ENCODE data around the gene CPT1C. TPM values are rescaled to one million over a fixed set of nuclear protein-coding genes. Genes with fewer than 3 reads are reported as not detected.

CPT1C gene
- not detected for polyA plus RNA-seq (2012; ENCODE audit: low read depth, missing spikeins)

- no peak for DNase-seq (ENCODE audit: insufficient read length, low spot score)
- TF ChIP-seq TAF1 (IDR thresholded peaks at IDR 0.05; ENCODE audit: low read depth, low read length), result 0 out of 2 replicates have a peak, but pooled peaks have one; percentile 35
- TF ChIP-seq POU2F2 (IDR thresholded peaks at IDR 0.05; ENCODE audit: low read depth, low read length), result no peak; the same call in 1 of the 2 replicates
- FAIRE-seq, result no peak
These were observed at the start of gene CPT1C for GRCh38 chr19:49690656-49691242. Gene CPT1C (plus strand): TSS chr19:49691116. CDS start chr19:49692253, 1,137 bp downstream.

GRCh38 chr19:49641688-49642491 is 49.0 kb upstream of the CPT1C start, which contains the start of gene SCAF1:
Gene SCAF1 (plus strand): TSS chr19:49642209. CDS start chr19:49645027, 2,818 bp downstream.
- peak; percentile 100 for FAIRE-seq
- TF ChIP-seq TAF1 (IDR thresholded peaks at IDR 0.05; ENCODE audit: low read depth, low read length) (peak; percentile 52; the same call in 1 of the 2 replicates), POLR2AphosphoS5 (IDR thresholded peaks at IDR 0.05; ENCODE audit: low read depth, low read length) (peak; percentile 66; the same call in 1 of the 2 replicates), SPI1 (IDR thresholded peaks at IDR 0.05; ENCODE audit: low read depth, low read length) (no peak), PAX5 (IDR thresholded peaks at IDR 0.05; ENCODE audit: insufficient read depth, low read length, severe bottlenecking) (no peak), POU2F2 (IDR thresholded peaks at IDR 0.05; ENCODE audit: low read depth, low read length) (peak; percentile 49; the same call in 1 of the 2 replicates), POLR2A (IDR thresholded peaks at IDR 0.05; ENCODE audit: low read depth, low read length) (peak; percentile 60)
- DNase-seq (ENCODE audit: insufficient read length, low spot score), result peak; percentile 96

GRCh38 chr19:49642492-49643035 is 48.4 kb upstream of the CPT1C start:
- no peak for TF ChIP-seq PAX5 (IDR thresholded peaks at IDR 0.05; ENCODE audit: insufficient read depth, low read length, severe bottlenecking)
- TF ChIP-seq POLR2A (IDR thresholded peaks at IDR 0.05; ENCODE audit: low read depth, low read length), result no peak
- DNase-seq (ENCODE audit: insufficient read length, low spot score) (no peak), FAIRE-seq (no peak)

GRCh38 chr19:49643466-49643865 is 47.5 kb upstream of the CPT1C start:
- peak; percentile 58 for DNase-seq (ENCODE audit: insufficient read length, low spot score)
- peak; percentile 58 for FAIRE-seq
- no peak for TF ChIP-seq POLR2A (IDR thresholded peaks at IDR 0.05; ENCODE audit: low read depth, low read length)

GRCh38 chr19:49645592-49645991 is 45.3 kb upstream of the CPT1C start:
- TF ChIP-seq POU2F2 (IDR thresholded peaks at IDR 0.05; ENCODE audit: low read depth, low read length) (no peak), PAX5 (IDR thresholded peaks at IDR 0.05; ENCODE audit: insufficient read depth, low read length, severe bottlenecking) (no peak), SPI1 (IDR thresholded peaks at IDR 0.05; ENCODE audit: low read depth, low read length) (no peak), TAF1 (IDR thresholded peaks at IDR 0.05; ENCODE audit: low read depth, low read length) (no peak), POLR2A (IDR thresholded peaks at IDR 0.05; ENCODE audit: low read depth, low read length) (no peak), POLR2AphosphoS5 (IDR thresholded peaks at IDR 0.05; ENCODE audit: low read depth, low read length) (no peak)
- FAIRE-seq (no peak), DNase-seq (ENCODE audit: insufficient read length, low spot score) (no peak)

- no peak for DNase-seq (ENCODE audit: insufficient read length, low spot score)
- FAIRE-seq, result no peak
- no peak for TF ChIP-seq PAX5 (IDR thresholded peaks at IDR 0.05; ENCODE audit: insufficient read depth, low read length, severe bottlenecking)
- no peak for TF ChIP-seq POLR2A (IDR thresholded peaks at IDR 0.05; ENCODE audit: low read depth, low read length)
- TF ChIP-seq SPI1 (IDR thresholded peaks at IDR 0.05; ENCODE audit: low read depth, low read length), result no peak
- no peak for TF ChIP-seq POU2F2 (IDR thresholded peaks at IDR 0.05; ENCODE audit: low read depth, low read length)
These were observed 44.9 kb upstream of the CPT1C start for GRCh38 chr19:49645995-49646394.

- no peak for TF ChIP-seq POLR2A (IDR thresholded peaks at IDR 0.05; ENCODE audit: low read depth, low read length)
- TF ChIP-seq PAX5 (IDR thresholded peaks at IDR 0.05; ENCODE audit: insufficient read depth, low read length, severe bottlenecking), result no peak
- FAIRE-seq (no peak), DNase-seq (ENCODE audit: insufficient read length, low spot score) (no peak)
These were observed 44.3 kb upstream of the CPT1C start for GRCh38 chr19:49646586-49646985.

GRCh38 chr19:49651029-49651819 is 39.7 kb upstream of the CPT1C start:
- no peak for TF ChIP-seq PAX5 (IDR thresholded peaks at IDR 0.05; ENCODE audit: insufficient read depth, low read length, severe bottlenecking)
- no peak for TF ChIP-seq POLR2AphosphoS5 (IDR thresholded peaks at IDR 0.05; ENCODE audit: low read depth, low read length)
- no peak for TF ChIP-seq SPI1 (IDR thresholded peaks at IDR 0.05; ENCODE audit: low read depth, low read length)
- TF ChIP-seq POLR2A (IDR thresholded peaks at IDR 0.05; ENCODE audit: low read depth, low read length), result no peak
- TF ChIP-seq TAF1 (IDR thresholded peaks at IDR 0.05; ENCODE audit: low read depth, low read length), result no peak
- no peak for TF ChIP-seq POU2F2 (IDR thresholded peaks at IDR 0.05; ENCODE audit: low read depth, low read length)
- no peak for FAIRE-seq
- peak; percentile 29 for DNase-seq (ENCODE audit: insufficient read length, low spot score)

- FAIRE-seq (no peak), DNase-seq (ENCODE audit: insufficient read length, low spot score) (no peak)
- TF ChIP-seq TAF1 (IDR thresholded peaks at IDR 0.05; ENCODE audit: low read depth, low read length) (no peak), POLR2AphosphoS5 (IDR thresholded peaks at IDR 0.05; ENCODE audit: low read depth, low read length) (no peak), POU2F2 (IDR thresholded peaks at IDR 0.05; ENCODE audit: low read depth, low read length) (no peak), PAX5 (IDR thresholded peaks at IDR 0.05; ENCODE audit: insufficient read depth, low read length, severe bottlenecking) (no peak), POLR2A (IDR thresholded peaks at IDR 0.05; ENCODE audit: low read depth, low read length) (no peak), SPI1 (IDR thresholded peaks at IDR 0.05; ENCODE audit: low read depth, low read length) (no peak)
These were observed 38.9 kb upstream of the CPT1C start for GRCh38 chr19:49651820-49652550.
